GM21360 (cell line): ENCODE results near the gene SCN2B.
"Not testable (repeated sequence)": the region's sequence is repeated elsewhere in the genome, so short reads cannot be mapped to it uniquely, and the experiment has no call there.

Source experiments
- ATAC-seq: cut with Tn5 transposase; IDR thresholded peaks from one replicate; pipeline ENCODE4 v1.9.1; 2021; ENCODE audit warnings: mild to moderate bottlenecking, moderate library complexity; ENCODE audit not compliant: unreplicated experiment

SCN2B gene

GRCh38 chr11:118207079-118207478 lies 30.6 kb upstream of the SCN2B start:
- no peak for ATAC-seq

DNA sequence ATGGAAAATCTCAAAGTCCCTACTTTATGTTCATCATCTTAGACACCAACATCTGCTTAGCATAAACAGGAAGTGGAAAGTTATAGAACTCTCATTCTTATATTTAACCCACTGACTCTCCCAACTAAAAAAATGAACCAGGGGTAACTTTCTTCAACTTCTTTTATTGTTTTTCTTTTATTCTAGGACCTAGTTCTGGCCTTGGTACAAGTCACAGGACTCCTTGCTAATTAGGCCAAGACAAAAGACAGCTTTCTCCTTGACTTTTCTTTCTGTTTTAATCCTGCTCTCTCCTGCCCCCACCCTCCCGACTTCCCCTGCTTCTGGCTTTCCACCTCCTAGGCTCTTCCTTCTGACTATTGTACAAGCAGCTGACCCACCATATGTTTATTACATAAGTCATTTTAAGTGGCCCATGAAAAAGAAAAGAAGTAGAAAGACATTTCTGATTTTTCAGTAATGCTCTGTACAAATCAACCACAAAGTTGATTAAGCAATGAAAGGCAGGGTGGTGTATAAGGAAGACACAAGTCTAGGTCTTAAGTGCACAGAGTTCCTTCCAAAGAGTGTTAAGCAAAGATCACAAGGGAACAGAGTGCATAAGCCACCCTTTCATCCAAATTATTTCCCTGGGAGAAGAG lies 30.1 kb upstream of the SCN2B start:
- no peak for ATAC-seq

DNA sequence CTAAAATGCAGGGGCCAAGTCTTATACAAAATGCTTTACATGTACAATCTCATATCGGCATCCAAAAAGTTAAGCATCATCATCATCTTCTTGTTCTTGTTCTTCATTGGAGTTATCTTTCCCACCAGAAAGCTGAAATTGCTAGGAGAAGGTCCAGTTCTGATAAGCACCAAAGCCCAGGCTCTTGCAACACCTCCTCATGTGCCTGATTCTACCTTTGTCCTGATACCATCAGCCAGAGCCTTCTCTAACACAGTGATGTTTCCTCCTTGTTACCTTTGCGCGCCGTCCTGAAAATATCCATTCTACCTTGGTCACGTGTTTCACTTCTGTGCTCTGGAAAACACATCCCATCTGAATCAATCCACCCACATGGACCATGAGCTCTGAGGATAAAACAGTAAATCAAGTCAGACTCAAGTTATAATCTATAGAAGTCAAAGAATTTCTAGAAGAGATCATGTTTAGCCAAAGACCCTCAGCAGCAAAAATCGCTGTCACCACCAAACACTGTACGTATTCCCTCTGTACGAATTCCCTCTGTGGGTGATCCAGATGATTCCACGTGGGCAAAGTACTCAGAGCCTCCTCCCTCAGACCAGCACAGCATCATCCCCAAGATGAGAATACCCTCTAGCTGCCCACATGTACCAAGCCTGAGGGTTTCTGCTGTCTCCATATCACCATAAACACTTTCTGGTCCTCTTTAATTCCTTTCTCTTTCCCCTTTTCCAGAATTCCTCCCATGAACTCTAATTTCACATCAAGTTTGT lies 29.4 kb upstream of the SCN2B start:
- ATAC-seq: no peak

DNA sequence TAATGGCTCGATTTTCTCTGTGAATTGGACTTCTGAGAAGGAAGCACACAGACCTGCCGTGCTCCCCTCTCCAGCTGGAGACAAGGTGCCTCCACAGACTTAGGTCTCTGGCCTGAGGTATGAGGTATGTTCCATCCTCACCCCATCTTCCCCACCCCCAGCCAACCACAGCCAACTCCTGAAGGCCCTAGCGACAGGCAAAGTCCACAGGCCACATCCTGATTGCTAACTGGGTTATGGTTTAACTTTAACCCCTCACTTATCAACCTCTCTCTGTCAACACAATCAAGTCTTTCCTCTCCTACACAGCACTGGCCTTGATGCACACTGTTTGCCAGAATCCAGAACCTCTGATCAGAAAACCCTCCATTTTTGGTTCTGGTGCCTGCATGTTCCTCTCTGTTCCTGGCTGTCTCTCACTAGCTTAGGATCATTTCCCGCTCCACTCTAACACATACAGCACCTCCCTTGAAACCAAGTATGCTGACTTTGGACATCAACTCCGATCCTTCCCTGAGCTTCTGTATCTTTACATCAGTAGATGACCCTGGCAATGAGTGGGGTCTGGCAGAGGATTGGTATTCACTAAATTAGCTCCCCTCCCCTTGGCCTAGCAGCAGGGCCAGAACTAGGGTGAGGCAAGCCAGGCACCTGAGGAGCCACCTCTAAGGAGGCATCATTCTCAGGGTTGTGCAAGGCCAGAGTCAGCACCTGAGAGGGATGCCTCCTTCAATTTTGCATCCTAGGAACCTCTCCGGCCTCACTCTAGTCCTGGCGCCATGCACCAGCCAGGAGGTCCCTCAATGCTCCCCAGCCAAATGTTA lies 26.4 kb upstream of the SCN2B start:
- no peak for ATAC-seq

DNA sequence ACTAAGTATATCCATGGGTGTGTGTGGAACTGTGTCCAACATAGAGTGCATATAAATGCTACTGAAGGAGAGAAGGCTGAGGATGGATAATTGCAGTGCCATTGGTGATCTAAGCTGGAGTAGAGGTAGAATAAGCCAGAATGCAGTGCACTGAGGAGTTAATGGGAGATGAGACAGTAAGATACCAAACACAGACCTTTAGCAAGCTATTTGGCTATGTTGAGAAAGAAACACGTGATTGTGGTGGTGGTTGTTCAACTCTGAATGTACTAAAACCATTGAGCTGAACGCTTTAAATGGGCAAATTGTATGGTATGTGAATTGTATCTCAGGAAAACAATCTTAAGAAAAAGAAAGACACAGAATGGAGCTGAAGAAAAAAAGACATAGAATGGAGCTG lies 25.5 kb upstream of the SCN2B start:
- ATAC-seq: no peak

GRCh38 chr11:118200901-118201680 lies 24.7 kb upstream of the SCN2B start:
- no peak for ATAC-seq

- no peak for ATAC-seq
These were observed 24.1 kb upstream of the SCN2B start for GRCh38 chr11:118200497-118200896.

GRCh38 chr11:118199135-118199534 lies 22.7 kb upstream of the SCN2B start:
- ATAC-seq: no peak

DNA sequence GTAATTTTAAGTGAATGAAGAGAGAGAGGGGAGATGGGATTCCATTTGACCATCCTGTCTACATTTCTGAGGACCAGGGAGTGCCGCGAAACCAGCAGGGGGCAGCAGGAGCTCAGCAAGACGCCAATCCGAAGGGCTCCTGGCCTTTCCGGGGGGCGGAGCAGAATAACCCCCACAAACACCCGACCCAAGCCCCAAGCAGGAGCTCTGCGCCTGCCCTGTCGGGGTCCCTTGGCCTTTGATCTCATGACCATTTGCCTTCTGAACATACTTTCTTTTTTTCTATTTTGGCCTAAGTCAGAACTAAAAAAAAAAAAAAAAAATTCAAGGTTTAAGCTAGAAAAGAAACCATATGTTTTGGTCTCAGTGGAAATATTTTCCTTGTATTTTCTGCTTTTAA lies 21.9 kb upstream of the SCN2B start:
- ATAC-seq: no peak

- ATAC-seq: no peak
These were observed 18.6 kb upstream of the SCN2B start for GRCh38 chr11:118194835-118195627.

GRCh38 chr11:118193910-118194566 lies 17.6 kb upstream of the SCN2B start:
- ATAC-seq: no peak

- not testable (repeated sequence) for ATAC-seq
These were observed 16.4 kb upstream of the SCN2B start for GRCh38 chr11:118192817-118193216.

DNA sequence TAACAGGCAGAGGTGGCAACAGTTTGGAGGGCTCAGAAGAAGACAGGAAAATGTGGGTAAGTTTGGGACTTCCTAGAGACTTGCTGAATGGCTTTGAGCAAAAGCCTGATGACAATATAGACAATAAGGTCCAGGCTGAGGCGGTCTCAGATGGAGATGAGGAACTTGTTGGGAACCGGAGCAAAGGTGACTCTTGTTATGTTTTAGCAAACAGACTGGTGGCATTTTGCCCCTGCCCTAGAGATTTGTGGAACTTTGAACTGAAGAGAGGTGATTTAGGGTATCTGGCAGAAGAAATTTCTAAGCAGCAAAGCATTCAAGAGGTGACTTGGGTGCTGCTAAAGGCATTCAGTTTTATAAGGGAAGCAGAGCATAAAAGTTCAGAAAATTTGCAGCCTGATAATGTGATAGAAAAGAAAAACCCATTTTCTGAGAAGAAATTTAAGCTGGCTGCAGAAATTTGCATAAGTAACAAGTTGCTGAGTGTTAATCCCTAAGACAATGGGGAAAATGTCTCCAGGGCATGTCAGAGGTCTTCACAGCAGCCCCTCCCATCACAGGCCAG lies 14.6 kb upstream of the SCN2B start:
- ATAC-seq: not testable (repeated sequence)

- no peak for ATAC-seq
These were observed 10.1 kb upstream of the SCN2B start for GRCh38 chr11:118186346-118187107.

DNA sequence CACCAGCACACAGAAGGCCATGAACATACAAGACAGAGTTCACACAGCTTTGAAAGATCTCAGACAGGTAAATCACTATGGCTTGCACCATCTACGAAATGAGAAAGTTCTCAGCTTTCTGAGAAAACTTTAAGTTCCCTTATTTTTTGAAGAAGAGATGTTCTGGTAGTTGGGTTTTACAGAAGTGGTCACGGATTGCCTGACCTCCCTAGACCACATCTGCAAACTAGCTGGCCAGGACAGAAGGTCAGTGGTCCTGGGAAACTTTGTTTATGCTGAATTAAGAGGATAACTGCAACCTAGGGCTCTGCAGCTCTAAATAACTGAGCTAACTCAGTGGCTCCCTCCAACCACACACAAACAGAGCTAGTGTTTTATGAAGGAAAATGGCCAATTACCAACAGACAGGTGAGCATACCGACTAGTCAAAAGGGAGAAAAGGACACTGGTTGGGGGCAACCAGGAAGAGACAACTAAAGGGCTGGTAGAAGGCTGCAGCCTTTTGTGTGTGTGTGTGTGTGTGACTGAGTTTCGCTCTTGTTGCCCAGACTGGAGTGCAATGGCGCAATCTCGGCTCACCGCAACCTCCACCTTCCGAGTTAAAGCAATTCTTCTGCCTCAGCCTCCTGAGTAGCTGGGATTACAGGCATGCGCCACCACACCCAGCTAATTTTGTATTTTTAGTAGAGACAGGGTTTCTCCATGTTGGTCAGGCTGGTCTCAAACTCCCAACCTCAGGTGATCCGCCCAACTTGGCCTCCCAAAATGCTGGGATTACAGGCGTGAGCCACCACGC lies 8.5 kb upstream of the SCN2B start:
- no peak for ATAC-seq

GRCh38 chr11:118183691-118184090 lies 7.3 kb upstream of the SCN2B start:
- not testable (repeated sequence) for ATAC-seq

GRCh38 chr11:118180300-118180703 lies 3.9 kb upstream of the SCN2B start:
- ATAC-seq: no peak

DNA sequence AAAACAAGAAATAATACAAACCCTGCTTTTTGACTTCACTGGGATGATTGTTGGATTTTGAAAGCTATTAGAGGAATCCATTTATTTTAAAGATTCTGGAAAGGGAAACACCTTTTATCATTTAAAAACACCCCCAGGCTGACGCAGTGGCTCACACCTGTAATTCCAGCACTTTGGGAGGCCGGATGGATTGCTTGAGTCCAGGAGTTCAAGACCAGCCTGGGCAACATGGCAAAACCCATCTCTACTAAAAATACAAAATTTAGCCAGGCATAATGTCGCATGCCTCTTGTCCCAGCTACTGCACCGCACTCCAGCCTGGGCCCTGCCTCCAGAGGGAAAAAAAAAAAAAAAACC lies 317 bp upstream of the SCN2B start:
- no peak for ATAC-seq
